ENCODE measurements around the gene SPG7.

DNA sequence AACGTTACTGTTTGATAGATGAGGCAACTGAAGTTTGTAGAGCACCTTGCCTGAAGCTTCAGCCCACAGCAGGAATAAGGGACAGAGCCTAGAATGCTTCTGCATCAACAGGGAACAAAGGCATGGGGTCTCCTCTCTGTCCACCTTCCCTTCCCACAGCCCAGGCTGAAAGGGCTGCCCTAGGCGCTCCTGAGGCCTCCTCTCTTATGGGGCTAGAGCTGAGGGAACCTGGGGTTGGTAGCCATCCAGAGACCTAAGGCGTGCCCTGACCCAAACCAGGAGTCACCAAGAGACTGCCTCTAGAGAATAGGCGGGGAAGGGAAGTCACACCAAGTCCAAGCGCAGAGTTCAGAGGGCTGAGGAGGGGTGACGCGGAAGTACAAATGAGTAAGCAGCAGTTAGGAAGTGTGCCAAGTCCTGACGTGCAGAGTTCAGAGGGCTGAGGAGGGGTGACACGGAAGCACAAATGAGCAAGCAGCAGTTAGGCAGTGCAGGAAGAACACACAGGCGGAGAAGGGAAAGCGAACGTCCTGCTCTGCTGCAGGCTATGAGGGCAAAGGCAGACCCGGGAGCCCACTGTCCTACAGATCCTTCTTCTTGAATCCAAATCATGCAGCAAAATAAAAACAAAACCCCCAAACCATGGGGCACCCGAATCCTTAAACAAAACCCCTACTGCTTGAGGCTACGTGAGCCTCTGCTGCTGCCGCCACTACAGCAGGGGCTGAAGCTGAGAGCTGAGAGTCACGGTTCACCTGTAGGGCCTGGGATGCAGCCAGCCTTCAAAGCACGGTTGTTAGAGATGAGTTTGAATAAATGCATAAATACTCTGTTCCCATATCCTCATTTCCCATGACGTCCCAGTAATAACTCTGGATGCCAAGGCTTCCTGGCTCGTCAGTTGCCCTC, 2.7 kb upstream of the SPG7 start:
- TF ChIP-seq, protein P1, sequence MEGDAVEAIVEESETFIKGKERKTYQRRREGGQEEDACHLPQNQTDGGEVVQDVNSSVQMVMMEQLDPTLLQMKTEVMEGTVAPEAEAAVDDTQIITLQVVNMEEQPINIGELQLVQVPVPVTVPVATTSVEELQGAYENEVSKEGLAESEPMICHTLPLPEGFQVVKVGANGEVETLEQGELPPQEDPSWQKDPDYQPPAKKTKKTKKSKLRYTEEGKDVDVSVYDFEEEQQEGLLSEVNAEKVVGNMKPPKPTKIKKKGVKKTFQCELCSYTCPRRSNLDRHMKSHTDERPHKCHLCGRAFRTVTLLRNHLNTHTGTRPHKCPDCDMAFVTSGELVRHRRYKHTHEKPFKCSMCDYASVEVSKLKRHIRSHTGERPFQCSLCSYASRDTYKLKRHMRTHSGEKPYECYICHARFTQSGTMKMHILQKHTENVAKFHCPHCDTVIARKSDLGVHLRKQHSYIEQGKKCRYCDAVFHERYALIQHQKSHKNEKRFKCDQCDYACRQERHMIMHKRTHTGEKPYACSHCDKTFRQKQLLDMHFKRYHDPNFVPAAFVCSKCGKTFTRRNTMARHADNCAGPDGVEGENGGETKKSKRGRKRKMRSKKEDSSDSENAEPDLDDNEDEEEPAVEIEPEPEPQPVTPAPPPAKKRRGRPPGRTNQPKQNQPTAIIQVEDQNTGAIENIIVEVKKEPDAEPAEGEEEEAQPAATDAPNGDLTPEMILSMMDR (IDR thresholded peaks at IDR 0.05): no peak
- TF ChIP-seq EP300 (IDR thresholded peaks at IDR 0.05) (no peak), POLR2AphosphoS5 (IDR thresholded peaks at IDR 0.05) (peak; percentile 72 to 84), POLR2A (IDR thresholded peaks at IDR 0.05; ENCODE audit: low read depth) (no peak)
